Measurements from ENCODE around the gene TMEM132A. TPM values are rescaled to one million over a fixed set of nuclear protein-coding genes. Genes with fewer than 3 reads are reported as not detected.

Gene TMEM132A
- total and polyA plus RNA-seq, 2 of the 13 experiments (the other 11 are each of a cell fraction or from before 2014, with no cell fraction given): 11.1 to 32.9 TPM

- H3K4me1 ChIP-seq (ENCODE audit: insufficient read depth, low read length): no peaks in the 10 kb centered on the region
- ChIA-PET POLR2A (no interaction called here), CTCF (ENCODE audit: low intra/inter-chr PET ratio, low total read pairs) (no interaction called here)
- no peak for ATAC-seq
- BruUV-seq (replicated peaks): no TSS peak
- H3K27me3 ChIP-seq (ENCODE audit: control insufficient read depth in 1 of 2, insufficient read depth in 2 of 2, low read length in 2 of 2): peaks cover 6 to 42% of the 10 kb centered on the region in 2 experiments; a peak in 4 of 5 replicates
- no peaks in the 10 kb centered on the region for H3K9me3 ChIP-seq (ENCODE audit: low read length)
- no peak for DNase-seq (ENCODE audit: low spot score)
- in situ Hi-C loops (cut with HindIII; ENCODE audit: extremely low pct_ligation_motif_present, low pct_unique_long_range_greater_than_20kb): no loop called here
- no peak overlapping the region for H2AFZ ChIP-seq (ENCODE audit: low read length)
- no peak overlapping the region for H3K9ac ChIP-seq (ENCODE audit: insufficient read depth, low read depth, low read length)
- 8% methylated on average over 4 of the region's 4 CpGs for WGBS (ENCODE audit: low lambda C conversion rate)
- TF ChIP-seq CEBPB (IDR thresholded peaks at IDR 0.05; ENCODE audit: borderline replicate concordance, low read depth, low read length) (no peak), MAFG (CRISPR knock-in tag; IDR thresholded peaks at IDR 0.05) (no peak), RARG (CRISPR knock-in tag; IDR thresholded peaks at IDR 0.05; ENCODE audit: low read depth) (no peak), MLX (CRISPR knock-in tag; IDR thresholded peaks at IDR 0.05) (no peak), MNT (IDR thresholded peaks at IDR 0.05) (peak; percentile 86)
- no peak overlapping the region for H3K4me3 ChIP-seq (replicated peaks in 1 of 3; ENCODE audit: insufficient read depth in 1 of 3, low read depth in 2 of 3, low read length in 3 of 3)
- H3K36me3 ChIP-seq (replicated peaks in 1 of 2; ENCODE audit: control insufficient read depth in 1 of 2, insufficient read depth in 2 of 2, low read length in 2 of 2): no peaks in the 10 kb centered on the region; a peak in 1 of 5 replicates
- no peaks in the 10 kb centered on the region for H3K79me2 ChIP-seq (ENCODE audit: insufficient read depth, low read length)
- no peak overlapping the region for H3K4me2 ChIP-seq (ENCODE audit: low read depth, low read length)
- intact Hi-C loops (cut with micrococcal nuclease; ENCODE audit: unreplicated experiment): no loop called here
- FAIRE-seq: no peak
- H4K20me1 ChIP-seq (ENCODE audit: insufficient read depth, low read length): no peaks in the 10 kb centered on the region
- no peak overlapping the region for H3K27ac ChIP-seq (ENCODE audit: extremely low read length, insufficient read depth, low read length)
These were observed 53.0 kb downstream of the TMEM132A start for GRCh38 chr11:60977224-60977623.

- TF ChIP-seq PRMT3 (CRISPR knock-in tag; IDR thresholded peaks at IDR 0.05; ENCODE audit: borderline replicate concordance, low read depth): no peak
- FAIRE-seq (no peak), ATAC-seq (no peak), DNase-seq (ENCODE audit: low spot score) (no peak)
- H3K9ac ChIP-seq (ENCODE audit: insufficient read depth, low read depth, low read length): no peak overlapping the region
- peaks cover 3 to 43% of the 10 kb centered on the region in 2 experiments; a peak in 3 of 5 replicates for H3K27me3 ChIP-seq (ENCODE audit: control insufficient read depth in 1 of 2, insufficient read depth in 2 of 2, low read length in 2 of 2)
- no peaks in the 10 kb centered on the region for H3K79me2 ChIP-seq (ENCODE audit: insufficient read depth, low read length)
- no peaks in the 10 kb centered on the region for H4K20me1 ChIP-seq (ENCODE audit: insufficient read depth, low read length)
- no peak overlapping the region for H3K27ac ChIP-seq (ENCODE audit: extremely low read length, insufficient read depth, low read length)
- BruUV-seq (replicated peaks): no TSS peak
- H2AFZ ChIP-seq (ENCODE audit: low read length): no peak overlapping the region
- intact Hi-C loops (cut with micrococcal nuclease; ENCODE audit: unreplicated experiment) (no loop called here), in situ Hi-C loops (cut with HindIII; ENCODE audit: extremely low pct_ligation_motif_present, low pct_unique_long_range_greater_than_20kb) (no loop called here)
- H3K4me2 ChIP-seq (ENCODE audit: low read depth, low read length): no peak overlapping the region
- H3K4me3 ChIP-seq (replicated peaks in 1 of 3; ENCODE audit: insufficient read depth in 1 of 3, low read depth in 2 of 3, low read length in 3 of 3): no peak overlapping the region
- H3K4me1 ChIP-seq (ENCODE audit: insufficient read depth, low read length): no peaks in the 10 kb centered on the region
- POLR2A ChIA-PET: no interaction called here
- H3K9me3 ChIP-seq (ENCODE audit: low read length): no peaks in the 10 kb centered on the region
- H3K36me3 ChIP-seq (replicated peaks in 1 of 2; ENCODE audit: control insufficient read depth in 1 of 2, insufficient read depth in 2 of 2, low read length in 2 of 2): no peaks in the 10 kb centered on the region; a peak in 1 of 5 replicates
- CTCF ChIA-PET (ENCODE audit: low intra/inter-chr PET ratio, low total read pairs): no interaction called here
These were observed 53.6 kb downstream of the TMEM132A start for GRCh38 chr11:60977836-60978235.
